IMR-90 (cell line): Measurements from ENCODE around the gene CTAGE9. TPM values are rescaled to one million over a fixed set of nuclear protein-coding genes. Genes with fewer than 3 reads are reported as not detected.
A peak's percentile ranks its signal among the peaks of the same experiment; 100 is the strongest.

Source experiments
- ATAC-seq: fragments of 200-7000 bp; cut with Tn5 transposase; 2 replicates; pipeline ENCODE4 v1.9.1; 2020; ENCODE audit warnings: low read depth, mild to moderate bottlenecking, moderate library complexity
- BruUV-seq: library from RNA; stranded (reverse); fragments of 400-500 nt; replicated peaks from 2 replicates; lab custom pipeline; 2021; lab: Mats Ljungman, UMichigan
- CTCF ChIA-PET: fragments of 300-600 bp; formaldehyde crosslinking; extraction: SDS; loops from one replicate; lab custom pipeline; 2021; ENCODE audit warnings: antibody characterized with exemption; lab: Yijun Ruan, JAX
- POLR2A ChIA-PET: fragments of 300-600 bp; sonication (Branson Sonifier 250); formaldehyde crosslinking; loops from one replicate; lab custom pipeline; 2022; ENCODE audit warnings: antibody characterized with exemption; ENCODE audit not compliant: unreplicated experiment; lab: Charles Lee
- DNase-seq: peaks from one replicate; pipeline ENCODE4 v3.0.0; 2013
- H2AFZ ChIP-seq: replicated peaks from 2 replicates; pipeline ENCODE3; 2013; ENCODE audit warnings: low read length, mild to moderate bottlenecking; ENCODE audit not compliant: poor library complexity
- H2AK5ac ChIP-seq: 2 replicates; pipeline ENCODE4 v1.6.1; 2013; ENCODE audit warnings: low read depth, low read length, inconsistent platforms
- H2AK9ac ChIP-seq: replicated peaks from 2 replicates; pipeline ENCODE3; 2013; ENCODE audit warnings: mild to moderate bottlenecking, low read depth, low read length, moderate library complexity; ENCODE audit not compliant: poor library complexity
- H2BK120ac ChIP-seq: 2 replicates; pipeline ENCODE4 v1.6.1; 2013; ENCODE audit warnings: low read depth, low read length, inconsistent platforms
- H2BK15ac ChIP-seq: 3 replicates; pipeline ENCODE4 v1.6.1; 2013; ENCODE audit warnings: low read depth, low read length, inconsistent platforms
- H2BK20ac ChIP-seq: 2 replicates; pipeline ENCODE4 v1.6.1; 2013; ENCODE audit warnings: low read depth, mild to moderate bottlenecking, inconsistent platforms, low read length, moderate library complexity
- H2BK5ac ChIP-seq: 2 replicates; pipeline ENCODE4 v1.6.1; 2013; ENCODE audit warnings: mild to moderate bottlenecking, low read depth, low read length, inconsistent platforms; ENCODE audit not compliant: poor library complexity, severe bottlenecking
- H3K14ac ChIP-seq: replicated peaks from 2 replicates; pipeline ENCODE4 v1.6.1; 2013; ENCODE audit warnings: low read depth, low read length, inconsistent platforms
- H3K18ac ChIP-seq: 2 replicates; pipeline ENCODE4 v1.6.1; 2013; ENCODE audit warnings: low read depth, low read length, control low read depth
- H3K23ac ChIP-seq: 2 replicates; pipeline ENCODE4 v1.6.1; 2013; ENCODE audit warnings: low read depth, low read length, inconsistent platforms
- H3K27ac ChIP-seq: 2 replicates; pipeline ENCODE4 v1.5.1; 2013; ENCODE audit warnings: mild to moderate bottlenecking, control low read depth, low read length; ENCODE audit not compliant: insufficient read depth
- H3K27me3 ChIP-seq: 2 replicates; pipeline ENCODE4 v1.6.1; 2013; ENCODE audit warnings: low read length; ENCODE audit not compliant: control insufficient read depth, insufficient read depth
- H3K36me3 ChIP-seq: 2 replicates; pipeline ENCODE4 v1.6.1; 2013; ENCODE audit warnings: low read length, mixed read lengths; ENCODE audit not compliant: control insufficient read depth, insufficient read depth
- H3K4ac ChIP-seq: 2 replicates; pipeline ENCODE4 v1.6.1; 2013; ENCODE audit warnings: low read depth, low read length, inconsistent platforms
- H3K4me1 ChIP-seq: 2 replicates; pipeline ENCODE4 v1.6.1; 2013; ENCODE audit warnings: low read length, mixed read lengths; ENCODE audit not compliant: control insufficient read depth, insufficient read depth
- H3K4me2 ChIP-seq: 2 replicates; pipeline ENCODE4 v1.6.1; 2013; ENCODE audit warnings: low read depth, mild to moderate bottlenecking, control low read depth, low read length, moderate library complexity
- H3K4me3 ChIP-seq: 2 replicates; pipeline ENCODE4 v1.5.1; 2013; ENCODE audit warnings: low read depth, mild to moderate bottlenecking, control low read depth, low read length, moderate library complexity; ENCODE audit not compliant: insufficient read depth
- H3K56ac ChIP-seq: 2 replicates; pipeline ENCODE4 v1.6.1; 2013; ENCODE audit warnings: low read length, inconsistent platforms; ENCODE audit not compliant: insufficient read depth; ENCODE audit errors: extremely low read depth
- H3K79me1 ChIP-seq, 2 experiments: 2 replicates each; pipeline ENCODE4 v1.6.1; 2013; ENCODE audit warnings: low read length in 2 of 2, inconsistent platforms in 1 of 2, low read depth in 1 of 2
- H3K9ac ChIP-seq: 2 replicates; pipeline ENCODE4 v1.6.1; 2013; ENCODE audit warnings: low read depth, low read length, control low read depth
- H3K9me1 ChIP-seq: 2 replicates; pipeline ENCODE4 v1.6.1; 2013; ENCODE audit warnings: low read length, inconsistent platforms; ENCODE audit not compliant: insufficient read depth
- H3K9me3 ChIP-seq: 2 replicates; pipeline ENCODE4 v1.6.1; 2013; ENCODE audit warnings: low read length; ENCODE audit not compliant: control insufficient read depth, insufficient read depth
- H4K20me1 ChIP-seq: 2 replicates; pipeline ENCODE4 v1.6.1; 2013; ENCODE audit warnings: low read length, inconsistent platforms; ENCODE audit not compliant: insufficient read depth
- H4K5ac ChIP-seq: 2 replicates; pipeline ENCODE4 v1.6.1; 2013; ENCODE audit warnings: mild to moderate bottlenecking, low read depth, low read length, control low read depth
- H4K8ac ChIP-seq, 2 experiments: 2 replicates each; pipeline ENCODE4 v1.6.1; 2013; ENCODE audit warnings: low read depth in 2 of 2, low read length in 2 of 2, control low read depth in 1 of 2, inconsistent platforms in 1 of 2
- H4K91ac ChIP-seq: 2 replicates; pipeline ENCODE4 v1.6.1; 2013; ENCODE audit warnings: low read depth, low read length, inconsistent platforms; ENCODE audit not compliant: insufficient read depth
- BHLHE40 ChIP-seq: fragments of 150-350 bp; IDR thresholded peaks from 2 replicates; pipeline ENCODE4 v1.6.1; 2016; ENCODE audit warnings: mild to moderate bottlenecking, low read depth, low read length
- CHD1 ChIP-seq: IDR thresholded peaks from 2 replicates; pipeline ENCODE4 v1.6.1; 2012; ENCODE audit warnings: low read depth, low read length, improper control_type of control experiment
- WGBS, 2 experiments: methylation state at CpG; one replicate each; pipeline versions ENCODE4 v1.1.5 to v1.1.7; 2013; ENCODE audit warnings: missing lambda C conversion rate in 2 of 2; ENCODE audit not compliant: insufficient read length in 1 of 2; ENCODE audit errors: extremely low coverage in 2 of 2; 5-methylcytosine and 5-hydroxymethylcytosine counted together
- dilution Hi-C: fragments of 300-500 bp; cut with HindIII; formaldehyde crosslinking; loops from one replicate; pipeline ENCODE4 v1.14.3; 2018; ENCODE audit warnings: low sequenced_read_pairs; ENCODE audit not compliant: unreplicated experiment
- in situ Hi-C: fragments of 300-500 bp; cut with MboI; formaldehyde crosslinking; loops from 3 replicates; pipeline ENCODE4 v1.14.3; 2019; ENCODE audit warnings: low sequenced_read_pairs, inconsistent platforms, mixed read lengths
- intact Hi-C: fragments of 100-400 bp; cut with micrococcal nuclease; formaldehyde crosslinking; loops from 2 replicates; pipeline ENCODE4 v1.10.0; 2022
- polyA plus RNA-seq, 3 experiments: library from polyadenylated mRNA; depleted of rRNA; stranded (reverse); fragments of >200 nt; gene quantifications; 2 replicates each; pipeline ENCODE4 v1.2.3, GENCODE V29; 2012; ENCODE audit warnings: low replicate concordance in 1 of 3
- total RNA-seq: library from RNA; depleted of rRNA; stranded (reverse); fragments of >200 nt; gene quantifications from 2 replicates; pipeline ENCODE4 v1.2.3, GENCODE V29; 2012
- TF ChIP-seq, protein P1 (sequence below): fragments of 150-350 bp; IDR thresholded peaks from 2 replicates; pipeline ENCODE4 v1.6.1; 2017; ENCODE audit warnings: mild to moderate bottlenecking, antibody characterized with exemption, low read length, low read depth

CTAGE9 gene
- total and polyA plus RNA-seq, 2 of the 4 experiments (the other 2 are of a cell fraction) = not detected

DNA sequence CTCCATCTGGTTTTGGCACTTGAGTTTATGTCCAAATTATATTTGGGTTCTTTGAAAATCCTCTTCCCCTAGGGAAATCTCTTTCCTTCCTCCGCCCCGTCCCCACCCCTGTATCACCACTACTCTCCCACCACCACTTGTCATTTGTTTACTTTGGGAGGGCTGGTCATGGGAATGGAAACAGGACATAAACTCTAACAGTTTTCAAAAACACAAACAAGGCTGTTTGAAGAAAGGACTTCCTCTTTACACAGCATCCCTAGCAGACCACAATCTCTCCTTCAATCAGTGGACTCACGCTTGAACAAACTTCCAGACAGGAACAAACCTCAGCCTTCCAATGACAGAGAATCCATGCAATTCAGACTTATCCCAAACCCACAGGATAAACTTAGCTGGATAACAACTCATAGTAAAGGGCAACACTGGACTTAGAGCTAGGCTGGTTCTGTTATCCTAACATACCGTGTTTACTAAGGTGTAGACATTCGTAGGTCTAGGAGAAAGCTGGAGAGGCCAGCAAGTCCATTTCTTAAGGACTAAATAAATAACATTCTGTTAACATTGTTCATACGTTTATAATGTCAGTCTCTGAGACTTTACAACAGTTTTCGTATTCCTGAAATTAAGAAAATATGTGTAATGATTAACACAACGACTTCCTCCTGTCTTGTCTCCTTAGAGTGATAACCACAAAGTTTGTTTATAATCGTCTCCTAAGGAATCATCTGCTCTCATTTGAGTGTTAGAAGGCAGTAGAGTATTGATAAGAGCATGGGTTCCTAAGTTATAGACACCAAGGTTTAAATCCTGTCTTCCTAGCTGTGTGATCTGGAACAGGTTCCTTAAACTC is 44.1 kb upstream of the CTAGE9 start:
- peak overlapping the region; percentile 87 for H3K14ac ChIP-seq
- H3K23ac ChIP-seq = peak overlapping the region; percentile 32
- peak overlapping the region; percentile 86 for H3K4ac ChIP-seq
- H3K4me2 ChIP-seq = peak overlapping the region; percentile 46; the same call in 1 of the 2 replicates
- peak overlapping the region; percentile 59; the same call in 1 of the 2 replicates for H3K56ac ChIP-seq
- H3K9me1 ChIP-seq = no peaks in the 10 kb centered on the region; the same call in 1 of the 2 replicates
- peak overlapping the region; percentile 4 for H2AK9ac ChIP-seq
- H4K8ac ChIP-seq = peak overlapping the region in 1 of 2 experiments; percentile 77; a peak in 2 of 4 replicates
- H4K20me1 ChIP-seq = no peaks in the 10 kb centered on the region
- peak overlapping the region; percentile 92 for H2BK20ac ChIP-seq
- intact Hi-C loops (no loop called here), in situ Hi-C loops (no loop called here), dilution Hi-C loops (no loop called here)
- ChIA-PET CTCF (no interaction called here), POLR2A (no interaction called here)
- H3K18ac ChIP-seq = peak overlapping the region; percentile 79; the same call in 1 of the 2 replicates
- 80% methylated on average over 1 of the region's 9 CpGs; no CpG with 5 or more reads in 1 of the 2 experiments for WGBS, 2 experiments
- peaks cover 6% of the 10 kb centered on the region; the same call in 1 of the 2 replicates for H3K4me1 ChIP-seq
- no peak overlapping the region for H3K27ac ChIP-seq
- H2BK120ac ChIP-seq = peak overlapping the region; percentile 90
- H2BK5ac ChIP-seq = peak overlapping the region; percentile 95
- H3K36me3 ChIP-seq = no peaks in the 10 kb centered on the region
- H2AK5ac ChIP-seq = peak overlapping the region; percentile 60
- no peak overlapping the region for H3K9ac ChIP-seq
- H3K27me3 ChIP-seq = no peaks in the 10 kb centered on the region
- H4K5ac ChIP-seq = peak overlapping the region; percentile 54; the same call in 1 of the 2 replicates
- ATAC-seq = peak; percentile 31
- TF ChIP-seq CHD1 (no peak), BHLHE40 (no peak)
- TF ChIP-seq, protein P1, sequence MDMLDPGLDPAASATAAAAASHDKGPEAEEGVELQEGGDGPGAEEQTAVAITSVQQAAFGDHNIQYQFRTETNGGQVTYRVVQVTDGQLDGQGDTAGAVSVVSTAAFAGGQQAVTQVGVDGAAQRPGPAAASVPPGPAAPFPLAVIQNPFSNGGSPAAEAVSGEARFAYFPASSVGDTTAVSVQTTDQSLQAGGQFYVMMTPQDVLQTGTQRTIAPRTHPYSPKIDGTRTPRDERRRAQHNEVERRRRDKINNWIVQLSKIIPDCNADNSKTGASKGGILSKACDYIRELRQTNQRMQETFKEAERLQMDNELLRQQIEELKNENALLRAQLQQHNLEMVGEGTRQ = no peak
- peak overlapping the region; percentile 40 for H4K91ac ChIP-seq
- no peak overlapping the region for H3K4me3 ChIP-seq
- peak; percentile 37 for DNase-seq
- BruUV-seq = no TSS peak
- H2AFZ ChIP-seq = no peak overlapping the region
- peak overlapping the region; percentile 73; the same call in 1 of the 3 replicates for H2BK15ac ChIP-seq
- no peaks in the 10 kb centered on the region for H3K79me1 ChIP-seq
- H3K9me3 ChIP-seq = no peaks in the 10 kb centered on the region
